Iris pigment epithelial cell (primary cell): Measurements from ENCODE around the gene PGBD1.

Experiments used
- DNase-seq: peaks from one replicate; pipeline ENCODE4 v3.0.0-alpha.2; 2011; ENCODE audit warnings: low read depth

The PGBD1 gene, protein sequence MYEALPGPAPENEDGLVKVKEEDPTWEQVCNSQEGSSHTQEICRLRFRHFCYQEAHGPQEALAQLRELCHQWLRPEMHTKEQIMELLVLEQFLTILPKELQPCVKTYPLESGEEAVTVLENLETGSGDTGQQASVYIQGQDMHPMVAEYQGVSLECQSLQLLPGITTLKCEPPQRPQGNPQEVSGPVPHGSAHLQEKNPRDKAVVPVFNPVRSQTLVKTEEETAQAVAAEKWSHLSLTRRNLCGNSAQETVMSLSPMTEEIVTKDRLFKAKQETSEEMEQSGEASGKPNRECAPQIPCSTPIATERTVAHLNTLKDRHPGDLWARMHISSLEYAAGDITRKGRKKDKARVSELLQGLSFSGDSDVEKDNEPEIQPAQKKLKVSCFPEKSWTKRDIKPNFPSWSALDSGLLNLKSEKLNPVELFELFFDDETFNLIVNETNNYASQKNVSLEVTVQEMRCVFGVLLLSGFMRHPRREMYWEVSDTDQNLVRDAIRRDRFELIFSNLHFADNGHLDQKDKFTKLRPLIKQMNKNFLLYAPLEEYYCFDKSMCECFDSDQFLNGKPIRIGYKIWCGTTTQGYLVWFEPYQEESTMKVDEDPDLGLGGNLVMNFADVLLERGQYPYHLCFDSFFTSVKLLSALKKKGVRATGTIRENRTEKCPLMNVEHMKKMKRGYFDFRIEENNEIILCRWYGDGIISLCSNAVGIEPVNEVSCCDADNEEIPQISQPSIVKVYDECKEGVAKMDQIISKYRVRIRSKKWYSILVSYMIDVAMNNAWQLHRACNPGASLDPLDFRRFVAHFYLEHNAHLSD

DNA sequence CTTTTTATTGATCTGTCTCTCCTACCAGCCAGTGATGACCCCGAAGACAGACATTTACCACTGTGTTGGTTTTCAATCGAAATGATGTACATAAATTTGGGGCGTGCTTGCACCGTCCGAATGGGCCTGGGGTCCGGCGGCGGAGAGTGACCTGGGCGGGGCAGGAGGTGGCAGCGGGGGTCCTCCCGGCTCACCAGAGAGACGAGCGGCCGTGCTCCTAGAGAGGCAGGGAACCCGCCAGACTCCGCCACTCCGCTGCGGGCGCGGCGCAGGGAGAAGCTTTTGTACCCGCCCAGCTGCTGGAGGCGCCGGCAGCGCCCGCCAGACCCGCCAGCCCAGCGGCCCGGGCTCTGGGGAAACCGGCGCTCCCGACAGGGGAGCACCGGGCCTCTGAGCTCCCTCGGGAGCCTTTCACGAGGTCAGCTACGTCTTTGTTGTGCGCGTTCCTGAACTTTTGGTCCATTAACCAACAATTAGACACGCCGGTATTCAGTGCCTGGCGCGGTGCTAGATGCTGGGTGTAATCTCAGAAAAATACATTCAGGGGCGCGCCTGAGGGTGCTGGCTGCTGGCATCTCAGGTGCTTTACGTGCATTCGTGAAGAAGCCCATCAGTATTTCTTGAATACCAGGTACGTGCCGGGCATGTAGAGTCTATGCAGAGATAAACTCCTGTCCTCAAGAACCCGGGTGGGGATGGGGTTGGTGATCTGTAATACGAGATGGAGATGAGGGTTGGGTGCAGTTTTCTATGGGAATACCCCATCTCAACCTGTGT, at the start of gene PGBD1:
TSS of gene PGBD1 (plus strand) at position 285 of the 777 bp plus-strand sequence. CDS start 2,242 bp downstream, outside the sequence.
- peak; percentile 77 for DNase-seq

DNA sequence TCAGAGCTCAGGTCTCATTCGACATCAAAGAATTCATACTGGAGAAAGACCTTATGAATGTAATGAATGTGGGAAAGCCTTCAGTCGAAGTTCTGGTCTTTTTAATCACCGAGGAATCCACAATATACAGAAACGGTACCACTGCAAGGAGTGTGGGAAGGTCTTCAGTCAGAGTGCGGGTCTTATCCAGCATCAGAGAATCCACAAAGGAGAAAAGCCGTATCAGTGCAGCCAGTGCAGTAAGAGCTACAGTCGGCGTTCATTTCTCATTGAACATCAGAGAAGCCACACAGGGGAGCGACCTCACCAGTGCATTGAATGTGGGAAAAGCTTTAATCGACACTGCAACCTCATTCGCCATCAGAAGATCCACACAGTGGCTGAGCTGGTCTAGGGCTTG, 48.6 kb upstream of the PGBD1 start:
- DNase-seq: no peak

DNA sequence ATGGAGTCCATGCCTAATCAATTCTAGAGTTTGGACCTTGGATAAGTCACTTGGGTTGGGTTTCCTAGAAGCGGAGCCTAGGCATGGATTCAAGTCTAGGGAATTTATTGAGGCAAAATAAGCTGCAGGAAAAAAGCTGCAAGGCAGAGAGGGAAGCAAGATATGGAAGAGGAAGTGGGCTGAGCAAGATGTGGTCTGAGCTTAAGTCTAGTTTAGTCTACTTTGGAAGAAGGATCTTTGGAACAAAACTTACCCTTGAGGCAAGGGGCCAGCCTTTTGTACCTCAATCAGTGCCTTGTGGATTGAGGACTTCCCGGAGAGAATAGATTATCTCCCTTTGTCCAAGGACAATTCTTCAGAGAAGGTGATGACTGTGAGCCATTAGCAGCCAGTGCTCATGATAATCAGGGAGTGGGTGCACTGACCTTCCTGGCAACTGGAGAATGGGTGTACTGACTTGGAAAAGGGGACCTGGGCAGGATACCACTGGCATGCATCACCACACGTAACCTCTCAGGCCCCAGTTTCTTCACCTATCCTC, 45.4 kb upstream of the PGBD1 start:
- no peak for DNase-seq

DNA sequence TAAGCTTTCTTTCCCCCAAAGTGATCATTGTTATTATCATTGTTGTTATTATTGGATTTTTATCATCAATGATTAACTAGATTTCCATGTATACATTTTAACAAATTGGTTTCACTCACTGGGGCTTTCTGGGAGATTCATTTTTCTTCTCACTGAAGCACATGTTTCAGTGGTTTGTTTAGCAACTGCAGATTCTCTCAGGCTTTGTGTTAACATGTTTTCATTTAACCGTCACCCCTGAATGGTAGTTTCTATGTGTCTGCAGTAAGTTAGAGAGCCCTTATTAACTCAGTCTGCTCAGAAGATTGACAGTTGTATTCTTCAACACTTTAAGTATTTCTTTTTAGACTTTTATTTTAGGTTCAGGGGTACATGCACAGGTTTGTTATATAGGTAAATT, 41.7 kb upstream of the PGBD1 start:
- DNase-seq: no peak

DNA sequence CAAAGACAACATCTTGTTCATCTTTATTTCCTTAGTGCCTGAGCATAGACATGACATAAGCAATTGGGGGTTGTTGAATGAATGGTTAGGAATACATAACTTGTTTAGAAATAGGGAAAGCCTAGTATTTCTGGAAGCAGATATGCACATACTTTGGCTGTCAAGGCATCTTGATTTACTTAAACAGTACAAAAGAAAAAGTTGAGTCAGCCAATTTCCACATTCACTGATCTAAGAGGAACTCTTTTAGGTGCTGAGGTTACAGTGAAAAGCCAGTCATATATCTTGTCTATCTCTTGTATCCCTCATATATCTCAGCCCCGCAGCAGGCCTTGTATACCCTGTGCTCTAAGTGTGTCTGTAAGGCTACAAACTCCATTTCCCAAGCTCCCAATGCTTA, 40.9 kb upstream of the PGBD1 start:
- no peak for DNase-seq

DNA sequence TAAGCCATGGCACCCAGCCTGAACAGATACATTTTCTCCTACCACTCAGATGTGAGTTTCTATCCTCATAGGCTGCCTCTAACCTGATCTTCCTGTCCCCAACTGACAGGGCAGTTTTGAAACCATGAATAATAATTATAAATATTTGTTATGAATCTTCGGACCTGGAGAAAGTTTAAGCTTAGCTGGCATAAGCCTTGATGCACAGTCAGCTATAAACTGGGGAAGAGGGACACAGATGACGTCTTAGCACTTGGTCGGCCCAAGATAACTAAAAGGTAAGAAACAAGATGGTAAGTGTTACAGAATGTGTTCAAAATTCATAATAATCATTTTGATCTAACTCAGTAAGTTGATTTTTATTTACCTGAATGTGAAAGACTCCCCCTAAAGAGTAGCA, 37.4 kb upstream of the PGBD1 start:
- no peak for DNase-seq

DNA sequence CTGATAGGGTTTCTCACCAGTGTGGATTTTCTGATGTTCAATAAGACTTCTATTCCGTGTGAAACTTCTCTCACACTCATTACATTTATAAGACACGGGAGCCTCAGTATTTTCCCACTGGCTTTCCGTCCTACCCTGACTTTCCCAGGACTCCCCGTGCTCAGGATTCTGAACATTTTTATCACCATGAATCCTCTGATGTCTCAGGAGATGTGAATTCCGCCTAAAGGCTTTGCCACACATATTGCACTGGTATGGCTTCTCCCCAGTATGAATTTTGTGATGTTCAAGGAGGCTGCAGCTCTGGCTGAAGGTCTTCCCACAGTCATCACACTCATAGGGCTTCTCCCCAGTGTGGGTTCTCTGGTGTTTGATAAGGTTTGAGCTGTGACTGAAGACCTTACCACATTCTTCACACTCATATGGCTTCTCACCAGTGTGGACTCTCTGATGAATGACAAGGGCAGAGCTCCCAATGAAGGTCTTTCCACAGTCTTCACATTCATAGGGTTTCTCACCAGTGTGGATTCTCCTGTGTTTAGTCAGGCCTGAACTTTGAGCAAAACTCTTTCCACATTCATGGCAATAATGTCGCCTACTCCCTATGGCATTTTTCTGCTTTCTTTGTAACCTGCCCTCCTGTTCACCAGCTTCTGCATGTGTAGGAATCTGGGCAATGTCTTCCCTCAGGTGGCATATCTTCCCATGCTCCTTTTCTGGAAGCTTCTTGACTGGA, 36.0 kb upstream of the PGBD1 start:
- DNase-seq: no peak

DNA sequence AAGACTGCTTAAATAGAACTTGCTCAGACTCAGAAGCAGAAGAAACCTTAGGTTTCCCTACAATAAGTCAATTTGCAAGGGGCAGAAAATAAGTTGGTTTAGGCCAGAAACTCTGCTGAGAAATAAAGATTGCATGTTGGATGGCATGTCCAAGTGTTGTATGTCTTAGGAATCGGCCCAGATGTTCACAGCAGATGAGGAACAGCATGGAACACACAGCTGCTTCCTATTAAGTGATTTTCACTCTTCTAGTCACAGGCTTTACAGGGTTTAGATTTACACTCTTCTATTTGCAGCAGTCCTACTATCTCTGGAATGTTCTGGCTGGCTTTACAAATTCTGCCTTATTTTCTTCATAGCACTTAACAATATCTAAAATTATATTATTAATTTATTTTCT, 32.5 kb upstream of the PGBD1 start:
- no peak for DNase-seq

DNA sequence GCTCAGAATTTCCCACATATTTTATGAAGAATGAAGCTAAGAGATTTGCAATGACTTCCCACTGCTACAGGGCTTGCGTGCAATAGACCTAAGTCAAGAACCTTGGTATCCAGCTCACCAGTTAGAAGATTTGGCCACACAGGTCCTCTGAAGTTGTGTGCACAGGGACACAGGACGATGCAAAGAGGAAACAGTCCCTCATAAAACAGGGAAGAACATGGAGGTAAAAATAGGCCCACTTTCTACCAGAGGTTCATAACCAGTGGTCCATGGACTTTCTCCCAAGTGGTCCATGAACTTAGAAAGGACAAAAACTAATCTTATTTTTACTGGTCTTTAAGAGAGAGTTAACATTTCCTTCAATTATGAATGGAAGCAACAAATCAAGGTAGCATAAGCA, 30.6 kb upstream of the PGBD1 start:
- DNase-seq: no peak

DNA sequence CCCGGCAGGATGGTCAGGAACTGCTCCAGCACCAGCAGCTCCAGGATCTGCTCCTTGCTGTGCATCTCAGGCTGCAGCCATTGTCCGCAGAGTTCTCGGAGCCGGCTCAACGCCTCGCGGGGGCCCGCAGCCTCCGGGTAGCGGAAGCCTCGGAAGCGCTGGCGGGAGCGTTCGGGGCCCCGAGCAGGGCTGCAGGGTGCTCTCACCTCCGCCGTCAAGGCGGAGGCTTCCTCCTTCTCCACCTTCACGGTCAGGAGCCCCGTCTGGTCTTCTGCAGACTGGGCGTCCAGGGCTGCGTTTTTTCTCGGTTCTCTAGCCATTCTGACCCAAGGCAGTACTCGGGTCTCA, 29.7 kb upstream of the PGBD1 start:
- DNase-seq: peak; percentile 31

DNA sequence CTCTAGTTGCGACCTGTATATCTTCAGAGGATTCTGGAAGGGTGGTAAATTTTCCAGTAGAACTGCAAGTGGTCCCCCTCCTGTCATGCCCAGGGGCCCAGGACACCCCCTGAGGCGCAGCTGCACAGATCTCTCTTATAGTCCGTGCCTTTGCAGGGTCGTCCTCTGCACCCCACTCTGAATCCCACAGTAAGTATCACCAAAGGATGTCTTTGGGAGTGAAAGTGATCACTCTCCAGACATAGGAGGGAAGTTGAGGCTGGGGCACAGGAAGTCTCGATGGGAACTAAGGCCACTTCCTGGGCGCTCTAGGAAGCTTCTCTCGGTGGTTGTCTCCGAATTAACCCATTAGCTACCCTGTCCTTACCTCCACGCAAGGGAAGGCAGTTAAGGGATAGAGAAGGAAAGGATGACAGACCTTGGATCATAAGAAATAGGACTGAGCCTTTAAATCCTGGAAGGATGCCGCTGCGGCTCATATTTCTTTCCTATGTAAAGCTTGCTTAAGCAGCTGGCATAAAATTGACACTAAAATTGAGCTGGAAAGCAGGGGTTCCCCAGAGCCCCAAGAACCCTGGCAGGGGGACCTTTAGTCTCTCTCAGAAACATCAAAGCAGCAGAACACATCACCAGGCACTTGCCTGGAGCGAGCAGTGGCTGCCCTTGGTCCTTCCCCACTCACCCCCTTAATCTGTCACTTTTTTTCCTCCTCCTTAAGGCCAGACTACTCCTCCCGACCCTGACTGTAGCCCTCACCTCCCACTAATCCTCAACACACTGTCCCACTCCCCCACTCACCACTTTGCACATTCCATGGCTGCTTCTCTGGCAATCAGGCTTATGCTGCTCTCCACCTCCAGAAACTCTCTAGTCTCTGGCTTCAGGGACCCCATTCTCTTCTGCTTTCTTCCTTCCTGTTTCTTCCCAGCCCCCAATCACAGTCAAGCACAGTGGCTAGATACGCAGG, 29.1 kb upstream of the PGBD1 start, which contains the start of gene ZKSCAN4:
TSS of gene ZKSCAN4 (minus strand) at position 261 of the 967 bp plus-strand sequence. CDS start 289 bp downstream, outside the sequence.
- DNase-seq: peak; percentile 92

DNA sequence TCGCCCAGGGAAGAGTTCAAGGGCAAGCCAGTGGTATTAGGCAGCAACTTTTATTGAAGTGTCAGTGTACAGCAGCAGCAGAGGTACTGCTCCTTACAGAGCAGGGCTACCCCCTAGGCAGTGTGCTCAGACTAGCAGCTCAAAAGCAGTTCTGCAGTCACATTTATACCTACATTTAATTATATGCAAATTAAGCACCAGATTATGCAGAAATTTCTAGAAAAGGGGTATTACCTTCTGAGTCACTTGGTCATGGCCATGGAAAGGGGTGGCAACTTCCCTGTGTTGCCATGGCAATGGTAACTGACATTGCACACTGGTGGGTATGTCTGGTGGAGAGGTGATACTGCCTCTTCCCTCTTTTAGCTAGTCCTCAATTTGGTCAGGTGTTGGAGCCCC, 27.3 kb upstream of the PGBD1 start:
- DNase-seq: no peak

DNA sequence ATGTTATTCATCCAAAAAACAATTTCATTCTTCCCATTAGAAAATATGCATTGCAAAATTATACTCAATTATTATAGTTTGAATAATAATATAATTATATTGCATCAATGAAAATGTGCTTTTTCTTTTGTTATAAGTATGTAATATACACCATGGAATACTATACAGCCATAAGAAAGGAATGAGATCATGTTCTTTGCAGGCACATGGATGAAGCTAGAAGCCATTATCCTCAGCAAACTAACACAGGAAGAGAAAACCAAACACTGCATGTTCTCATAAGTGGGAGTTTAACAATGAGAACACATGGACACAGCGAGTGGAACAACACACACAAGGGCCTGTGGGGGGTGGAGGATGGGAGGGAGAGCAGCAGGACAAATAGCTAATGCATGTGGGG, 24.3 kb upstream of the PGBD1 start:
- DNase-seq: no peak

DNA sequence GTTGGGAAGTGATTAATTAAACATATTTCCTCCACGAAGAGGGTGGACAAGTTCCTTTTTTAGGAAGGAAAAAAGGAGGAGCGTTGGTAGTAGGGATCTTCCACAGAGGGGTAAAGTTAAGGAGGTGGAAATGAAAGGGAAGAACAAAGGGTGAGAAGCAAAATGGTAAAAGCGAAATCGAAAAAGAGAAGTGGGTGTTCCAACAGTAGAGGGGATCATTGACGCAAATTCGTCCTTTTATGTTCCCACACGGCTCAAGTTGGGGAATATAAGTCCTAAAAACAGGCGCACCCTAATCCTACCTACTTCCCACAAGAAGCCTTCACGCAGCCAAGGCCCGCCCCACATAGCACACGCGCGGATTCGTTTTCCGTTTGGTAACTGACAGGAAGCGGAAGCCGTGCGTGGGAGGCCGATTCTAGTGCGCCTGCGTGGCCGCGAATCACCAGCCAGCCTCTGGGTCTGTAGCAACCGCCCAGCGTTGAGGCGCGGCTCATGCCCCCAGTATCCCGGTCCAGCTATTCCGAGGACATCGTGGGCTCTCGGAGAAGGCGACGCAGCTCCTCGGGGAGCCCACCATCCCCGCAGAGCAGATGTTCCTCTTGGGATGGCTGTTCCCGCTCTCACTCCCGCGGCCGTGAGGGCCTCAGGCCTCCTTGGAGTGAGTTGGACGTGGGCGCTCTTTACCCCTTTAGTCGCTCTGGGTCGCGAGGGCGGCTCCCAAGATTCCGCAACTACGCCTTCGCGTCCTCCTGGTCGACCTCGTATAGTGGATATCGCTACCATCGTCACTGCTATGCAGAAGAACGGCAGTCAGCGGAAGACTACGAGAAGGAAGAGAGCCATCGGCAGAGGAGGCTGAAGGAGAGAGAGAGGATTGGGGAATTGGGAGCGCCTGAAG, 22.2 kb upstream of the PGBD1 start, which contains the start of gene NKAPL:
TSS of gene NKAPL (plus strand) at position 421 of the 901 bp plus-strand sequence. CDS start at position 496, 75 bp downstream.
- peak; percentile 83 for DNase-seq

DNA sequence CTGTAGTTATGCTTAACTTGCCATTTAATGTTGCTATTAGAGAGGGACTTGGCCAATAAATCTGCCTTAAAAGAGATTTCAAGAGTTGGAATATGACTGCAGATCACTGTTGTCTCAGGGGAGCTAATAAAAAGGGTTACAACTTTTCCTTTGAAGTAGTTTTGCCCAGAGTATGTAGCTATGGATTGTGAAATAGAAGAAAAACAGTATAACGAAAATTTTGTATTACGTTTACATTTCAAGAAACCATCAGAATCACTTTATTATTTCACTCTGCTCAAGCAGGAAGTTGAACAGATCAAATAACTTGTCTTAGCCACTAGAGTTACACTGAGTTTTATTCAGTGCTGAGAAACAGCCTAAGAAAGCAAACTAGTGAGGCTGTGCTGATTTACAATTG, 17.4 kb upstream of the PGBD1 start:
- DNase-seq: peak; percentile 40

DNA sequence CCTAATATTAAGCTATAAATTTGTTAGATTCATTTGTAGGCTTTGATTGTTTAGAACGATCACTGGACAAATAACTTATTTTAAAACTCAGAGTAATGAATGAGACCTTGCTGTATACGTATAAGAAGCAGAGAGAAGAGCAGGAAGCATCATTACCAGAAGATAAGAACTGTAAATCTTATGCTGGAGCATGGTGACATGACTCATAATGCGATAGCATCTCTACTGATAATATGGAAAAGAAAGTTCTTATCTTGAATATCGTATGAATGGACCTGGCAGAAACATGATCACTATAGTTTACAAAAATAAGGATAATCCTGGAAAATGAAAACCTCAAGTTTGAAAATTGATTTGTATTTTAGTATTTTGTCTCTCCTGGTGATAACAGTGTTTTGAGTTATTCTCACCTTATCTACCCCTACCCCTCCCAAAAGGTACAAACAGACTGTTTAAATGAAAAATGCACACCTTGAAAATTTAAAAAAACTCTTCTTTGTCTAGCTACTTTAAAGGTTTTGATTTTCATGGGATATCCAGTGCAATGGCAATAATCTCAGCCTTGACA, 16.5 kb upstream of the PGBD1 start:
- DNase-seq: peak; percentile 21

DNA sequence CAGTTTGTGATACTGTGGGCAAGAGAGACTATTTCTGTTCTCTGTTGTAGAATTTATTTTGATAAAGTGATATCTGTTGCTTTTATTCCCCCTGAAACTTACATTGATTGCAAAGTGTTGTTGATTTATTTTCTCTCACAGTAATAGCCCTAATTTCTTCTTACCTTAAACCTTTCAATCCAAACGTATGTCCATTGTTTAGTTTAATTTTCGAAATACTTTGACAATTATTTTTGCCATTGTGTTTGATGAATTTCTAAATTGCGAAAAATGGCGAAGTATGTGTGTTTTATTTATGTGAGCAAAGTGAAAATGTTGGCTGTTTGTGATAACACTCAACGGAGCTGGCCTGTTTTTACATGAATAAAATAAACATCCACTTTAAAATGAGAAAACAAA, 14.8 kb upstream of the PGBD1 start:
- no peak for DNase-seq

DNA sequence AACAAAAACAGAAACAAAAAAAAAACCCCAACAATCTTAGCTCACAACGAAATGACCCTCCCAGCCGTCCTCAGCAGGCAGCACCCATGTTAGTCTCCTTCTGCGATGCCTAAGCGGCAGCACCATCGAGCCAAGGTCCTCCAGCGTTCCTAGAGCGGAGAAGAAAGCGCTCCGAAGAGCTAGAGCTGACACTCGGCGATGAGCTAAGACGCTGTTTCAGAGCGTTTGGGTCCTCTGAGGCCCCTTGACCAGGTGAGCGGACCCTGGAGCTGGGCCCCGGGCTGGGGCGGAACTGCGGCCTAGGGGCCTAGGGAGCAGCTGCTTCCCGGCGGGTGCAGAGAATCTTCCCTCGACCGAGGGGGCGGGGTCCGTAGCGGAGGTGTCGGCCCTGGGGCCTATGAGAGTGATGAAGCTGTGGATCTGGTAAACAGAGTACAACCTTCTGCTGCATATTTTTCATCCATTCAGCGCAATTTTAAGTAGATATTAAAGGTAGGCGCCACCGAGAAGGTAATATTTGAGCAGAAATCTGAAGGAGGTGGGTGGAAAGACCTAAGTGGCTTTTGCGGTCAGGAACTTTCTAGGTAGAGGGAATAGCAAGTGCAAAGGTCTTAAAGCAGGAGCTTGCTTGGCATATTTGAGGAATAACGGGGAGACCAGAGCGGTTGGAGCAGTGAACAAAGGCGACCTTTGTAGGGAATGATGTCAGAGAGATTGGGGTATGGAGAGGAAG, 14.2 kb upstream of the PGBD1 start, which contains the start of gene ZSCAN26:
TSS of gene ZSCAN26 (plus strand) at position 182 of the 733 bp plus-strand sequence. CDS start 4,777 bp downstream, outside the sequence.
- DNase-seq: peak; percentile 88
